ENCODE data around the gene FCMR.

FCMR gene

DNA sequence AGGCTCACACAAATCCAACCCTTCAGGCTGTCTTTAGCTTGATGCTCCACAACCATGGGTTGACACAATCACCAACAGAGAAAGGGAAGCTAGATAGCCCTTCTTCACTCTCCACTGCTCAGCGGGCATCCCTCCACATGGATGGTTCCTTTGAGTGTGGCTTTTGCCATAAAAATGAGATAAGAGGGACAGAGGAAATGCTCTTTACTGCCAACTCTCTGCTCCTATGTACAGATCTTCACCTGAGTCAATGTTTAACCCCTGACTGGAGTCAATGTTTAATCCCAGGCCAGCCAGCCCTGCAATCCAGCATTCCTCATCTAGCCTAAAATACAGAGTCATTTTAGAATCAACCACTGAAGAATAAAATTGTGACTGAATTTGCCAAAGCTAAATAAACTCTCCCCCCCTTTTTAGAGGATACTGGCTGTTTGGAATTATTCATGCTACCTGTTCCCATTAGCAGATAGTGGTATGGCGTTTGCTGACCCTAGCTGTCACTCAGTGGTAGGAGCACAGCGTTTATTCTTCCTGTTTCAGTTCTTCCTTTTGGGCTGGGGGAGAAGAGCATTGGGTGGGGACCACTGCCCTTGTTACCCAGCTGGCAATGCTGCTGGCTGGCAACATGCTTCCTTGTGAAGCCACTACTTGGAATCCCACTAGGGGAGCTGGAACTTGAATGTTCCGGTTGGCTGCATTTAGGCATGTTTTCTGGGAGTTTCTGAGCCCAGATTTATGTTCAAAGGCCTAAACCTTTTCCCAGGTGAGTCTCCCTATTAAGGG lies 29.8 kb upstream of the FCMR start:
- TF ChIP-seq EZH2 (IDR thresholded peaks at IDR 0.05; ENCODE audit: borderline replicate concordance, low read length) = no peak
- TF ChIP-seq, protein P1, sequence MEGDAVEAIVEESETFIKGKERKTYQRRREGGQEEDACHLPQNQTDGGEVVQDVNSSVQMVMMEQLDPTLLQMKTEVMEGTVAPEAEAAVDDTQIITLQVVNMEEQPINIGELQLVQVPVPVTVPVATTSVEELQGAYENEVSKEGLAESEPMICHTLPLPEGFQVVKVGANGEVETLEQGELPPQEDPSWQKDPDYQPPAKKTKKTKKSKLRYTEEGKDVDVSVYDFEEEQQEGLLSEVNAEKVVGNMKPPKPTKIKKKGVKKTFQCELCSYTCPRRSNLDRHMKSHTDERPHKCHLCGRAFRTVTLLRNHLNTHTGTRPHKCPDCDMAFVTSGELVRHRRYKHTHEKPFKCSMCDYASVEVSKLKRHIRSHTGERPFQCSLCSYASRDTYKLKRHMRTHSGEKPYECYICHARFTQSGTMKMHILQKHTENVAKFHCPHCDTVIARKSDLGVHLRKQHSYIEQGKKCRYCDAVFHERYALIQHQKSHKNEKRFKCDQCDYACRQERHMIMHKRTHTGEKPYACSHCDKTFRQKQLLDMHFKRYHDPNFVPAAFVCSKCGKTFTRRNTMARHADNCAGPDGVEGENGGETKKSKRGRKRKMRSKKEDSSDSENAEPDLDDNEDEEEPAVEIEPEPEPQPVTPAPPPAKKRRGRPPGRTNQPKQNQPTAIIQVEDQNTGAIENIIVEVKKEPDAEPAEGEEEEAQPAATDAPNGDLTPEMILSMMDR (IDR thresholded peaks at IDR 0.05; ENCODE audit: low read length) = no peak
- Histone ChIP-seq H3K4me3 (ENCODE audit: low read depth, low read length, poor library complexity, severe bottlenecking) (no peak overlapping the region), H3K4me2 (ENCODE audit: low read length) (no peak overlapping the region), H3K79me2 (ENCODE audit: insufficient read depth, low read length) (no peaks in the 10 kb centered on the region), H3K36me3 (ENCODE audit: insufficient read depth, low read length) (no peaks in the 10 kb centered on the region), H4K20me1 (ENCODE audit: insufficient read depth, low read length) (no peaks in the 10 kb centered on the region), H2AFZ (ENCODE audit: low read length) (no peak overlapping the region), H3F3A (ENCODE audit: insufficient read depth, low read length) (no peaks in the 10 kb centered on the region), H3K4me1 (ENCODE audit: insufficient read depth, low read length, severe bottlenecking) (no peaks in the 10 kb centered on the region), H3K9me3 (ENCODE audit: low read length) (no peaks in the 10 kb centered on the region), H3K9ac (ENCODE audit: low read length) (no peak overlapping the region), H3K27me3 (ENCODE audit: insufficient read depth, low read length) (0 out of 2 replicates have a peak, but pooled peaks cover 4% of the 10 kb centered on the region), H3K27ac (ENCODE audit: low read depth, low read length, poor library complexity, severe bottlenecking) (no peak overlapping the region), H3K9me2 (ENCODE audit: low read depth, low read length) (no peaks in the 10 kb centered on the region)

DNA sequence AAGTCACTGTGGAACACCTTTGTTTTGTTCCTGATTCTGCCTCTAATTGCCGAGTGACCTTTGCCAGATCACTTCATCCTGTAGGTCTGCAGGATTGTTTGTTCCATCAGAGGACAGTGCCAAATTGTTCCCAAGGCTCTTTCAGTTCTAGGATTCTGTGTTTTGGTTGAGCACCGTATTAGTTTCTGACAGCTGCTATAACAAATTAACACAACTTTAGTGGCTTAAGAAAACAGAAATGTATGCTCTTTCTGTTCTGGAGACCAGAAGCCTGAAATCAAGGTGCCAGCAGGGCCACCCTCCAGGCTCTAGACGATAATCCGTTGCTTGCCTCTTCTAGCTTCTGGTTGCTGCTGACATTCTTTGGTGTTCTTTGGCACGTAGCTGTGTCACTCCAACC lies 27.9 kb upstream of the FCMR start:
- TF ChIP-seq, protein P1 (IDR thresholded peaks at IDR 0.05; ENCODE audit: low read length) = no peak
- no peak for TF ChIP-seq EZH2 (IDR thresholded peaks at IDR 0.05; ENCODE audit: borderline replicate concordance, low read length)
- no peak overlapping the region for H3K27ac ChIP-seq (ENCODE audit: low read depth, low read length, poor library complexity, severe bottlenecking)
- H3K4me2 ChIP-seq (ENCODE audit: low read length) = no peak overlapping the region
- H3K36me3 ChIP-seq (ENCODE audit: insufficient read depth, low read length) = no peaks in the 10 kb centered on the region
- no peaks in the 10 kb centered on the region for H3K9me2 ChIP-seq (ENCODE audit: low read depth, low read length)
- H2AFZ ChIP-seq (ENCODE audit: low read length) = no peak overlapping the region
- no peaks in the 10 kb centered on the region for H3K79me2 ChIP-seq (ENCODE audit: insufficient read depth, low read length)
- H4K20me1 ChIP-seq (ENCODE audit: insufficient read depth, low read length) = no peaks in the 10 kb centered on the region
- H3K9ac ChIP-seq (ENCODE audit: low read length) = no peak overlapping the region
- no peak overlapping the region for H3K4me3 ChIP-seq (ENCODE audit: low read depth, low read length, poor library complexity, severe bottlenecking)
- no peaks in the 10 kb centered on the region for H3K4me1 ChIP-seq (ENCODE audit: insufficient read depth, low read length, severe bottlenecking)
- no peaks in the 10 kb centered on the region for H3F3A ChIP-seq (ENCODE audit: insufficient read depth, low read length)
- 0 out of 2 replicates have a peak, but pooled peaks cover 4% of the 10 kb centered on the region for H3K27me3 ChIP-seq (ENCODE audit: insufficient read depth, low read length)
- no peaks in the 10 kb centered on the region for H3K9me3 ChIP-seq (ENCODE audit: low read length)

GRCh38 chr1:206949208-206949607 lies 27.5 kb upstream of the FCMR start:
- H3K79me2 ChIP-seq (ENCODE audit: insufficient read depth, low read length) = no peaks in the 10 kb centered on the region
- H3F3A ChIP-seq (ENCODE audit: insufficient read depth, low read length) = no peaks in the 10 kb centered on the region
- H3K9me3 ChIP-seq (ENCODE audit: low read length) = no peaks in the 10 kb centered on the region
- H3K4me2 ChIP-seq (ENCODE audit: low read length) = no peak overlapping the region
- H3K9ac ChIP-seq (ENCODE audit: low read length) = no peak overlapping the region
- no peak overlapping the region for H2AFZ ChIP-seq (ENCODE audit: low read length)
- H3K27me3 ChIP-seq (ENCODE audit: insufficient read depth, low read length) = 0 out of 2 replicates have a peak, but pooled peaks cover 4% of the 10 kb centered on the region
- TF ChIP-seq, protein P1 (IDR thresholded peaks at IDR 0.05; ENCODE audit: low read length) = no peak
- no peak for TF ChIP-seq EZH2 (IDR thresholded peaks at IDR 0.05; ENCODE audit: borderline replicate concordance, low read length)
- no peaks in the 10 kb centered on the region for H4K20me1 ChIP-seq (ENCODE audit: insufficient read depth, low read length)
- no peaks in the 10 kb centered on the region for H3K4me1 ChIP-seq (ENCODE audit: insufficient read depth, low read length, severe bottlenecking)
- no peaks in the 10 kb centered on the region for H3K36me3 ChIP-seq (ENCODE audit: insufficient read depth, low read length)
- H3K27ac ChIP-seq (ENCODE audit: low read depth, low read length, poor library complexity, severe bottlenecking) = no peak overlapping the region
- no peaks in the 10 kb centered on the region for H3K9me2 ChIP-seq (ENCODE audit: low read depth, low read length)
- no peak overlapping the region for H3K4me3 ChIP-seq (ENCODE audit: low read depth, low read length, poor library complexity, severe bottlenecking)

Data from OCI-LY1 (cell line).